Measurements from ENCODE around the gene SPATA32.

SPATA32 gene

GRCh38 chr17:45277216-45277849 lies 15.4 kb upstream of the SPATA32 start:
- H3K4me1 ChIP-seq, result peaks cover 13% of the 10 kb centered on the region
- peaks cover 12% of the 10 kb centered on the region for H3K36me3 ChIP-seq
- no peaks in the 10 kb centered on the region for H3K9me3 ChIP-seq
- no peaks in the 10 kb centered on the region for H3K27me3 ChIP-seq
- DNase-seq, result peak; percentile 95
- TF ChIP-seq, protein P1, sequence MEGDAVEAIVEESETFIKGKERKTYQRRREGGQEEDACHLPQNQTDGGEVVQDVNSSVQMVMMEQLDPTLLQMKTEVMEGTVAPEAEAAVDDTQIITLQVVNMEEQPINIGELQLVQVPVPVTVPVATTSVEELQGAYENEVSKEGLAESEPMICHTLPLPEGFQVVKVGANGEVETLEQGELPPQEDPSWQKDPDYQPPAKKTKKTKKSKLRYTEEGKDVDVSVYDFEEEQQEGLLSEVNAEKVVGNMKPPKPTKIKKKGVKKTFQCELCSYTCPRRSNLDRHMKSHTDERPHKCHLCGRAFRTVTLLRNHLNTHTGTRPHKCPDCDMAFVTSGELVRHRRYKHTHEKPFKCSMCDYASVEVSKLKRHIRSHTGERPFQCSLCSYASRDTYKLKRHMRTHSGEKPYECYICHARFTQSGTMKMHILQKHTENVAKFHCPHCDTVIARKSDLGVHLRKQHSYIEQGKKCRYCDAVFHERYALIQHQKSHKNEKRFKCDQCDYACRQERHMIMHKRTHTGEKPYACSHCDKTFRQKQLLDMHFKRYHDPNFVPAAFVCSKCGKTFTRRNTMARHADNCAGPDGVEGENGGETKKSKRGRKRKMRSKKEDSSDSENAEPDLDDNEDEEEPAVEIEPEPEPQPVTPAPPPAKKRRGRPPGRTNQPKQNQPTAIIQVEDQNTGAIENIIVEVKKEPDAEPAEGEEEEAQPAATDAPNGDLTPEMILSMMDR (IDR thresholded peaks at IDR 0.05; ENCODE audit: low read depth, low read length), result peak; percentile 92
- H3K4me3 ChIP-seq (ENCODE audit: low read depth, low read length), result no peak overlapping the region

DNA sequence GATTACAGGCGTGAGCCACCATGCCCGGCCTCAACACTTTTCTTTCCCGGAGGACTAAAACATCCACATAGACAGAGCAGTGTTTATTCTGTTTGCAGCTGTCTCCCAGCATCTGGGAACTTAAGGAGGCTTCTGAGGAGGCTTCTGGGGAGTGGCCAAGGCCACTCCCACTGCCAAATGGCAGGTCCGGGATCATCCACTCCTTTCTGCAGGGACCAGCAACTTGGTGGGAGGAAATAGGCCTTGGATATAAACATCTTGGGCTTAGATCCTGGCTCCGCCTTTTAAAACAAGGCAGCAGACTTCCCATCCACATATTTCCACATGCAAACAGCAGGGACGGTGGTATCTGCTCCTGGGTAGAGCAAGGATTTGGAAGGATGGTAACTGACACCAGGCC lies 14.1 kb upstream of the SPATA32 start:
- peaks cover 19% of the 10 kb centered on the region for H3K36me3 ChIP-seq
- no peaks in the 10 kb centered on the region for H3K9me3 ChIP-seq
- H3K27me3 ChIP-seq, result no peaks in the 10 kb centered on the region
- TF ChIP-seq, protein P1 (IDR thresholded peaks at IDR 0.05; ENCODE audit: low read depth, low read length), result no peak
- no peak overlapping the region for H3K4me3 ChIP-seq (ENCODE audit: low read depth, low read length)
- H3K4me1 ChIP-seq, result peaks cover 13% of the 10 kb centered on the region
- no peak for DNase-seq

DNA sequence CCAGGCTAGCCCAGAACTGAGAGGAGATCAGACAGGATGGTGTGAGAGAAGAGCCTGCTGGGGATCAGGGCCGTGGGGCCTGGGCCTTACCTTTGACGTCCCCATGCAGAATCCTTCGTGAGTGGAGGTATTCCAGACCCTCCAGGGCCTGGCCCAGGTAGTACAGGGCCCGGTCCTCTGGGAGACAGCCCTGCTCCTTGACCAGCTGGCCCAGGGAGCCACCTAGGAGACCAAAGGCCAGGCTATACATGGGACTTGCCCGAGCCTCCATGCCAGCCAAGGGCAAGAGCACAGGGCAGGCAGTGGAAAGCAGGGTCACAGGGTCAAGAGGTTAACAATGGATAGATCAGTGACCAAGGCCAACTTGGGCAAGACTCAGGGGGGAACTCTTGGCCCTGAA lies 12.1 kb upstream of the SPATA32 start:
- H3K4me1 ChIP-seq, result peaks cover 13% of the 10 kb centered on the region
- no peak for DNase-seq
- TF ChIP-seq, protein P1 (IDR thresholded peaks at IDR 0.05; ENCODE audit: low read depth, low read length), result no peak
- no peaks in the 10 kb centered on the region for H3K27me3 ChIP-seq
- H3K4me3 ChIP-seq (ENCODE audit: low read depth, low read length), result no peak overlapping the region
- no peaks in the 10 kb centered on the region for H3K9me3 ChIP-seq
- peaks cover 34% of the 10 kb centered on the region for H3K36me3 ChIP-seq

GRCh38 chr17:45273551-45273957 lies 11.7 kb upstream of the SPATA32 start:
- TF ChIP-seq, protein P1 (IDR thresholded peaks at IDR 0.05; ENCODE audit: low read depth, low read length), result no peak
- Histone ChIP-seq H3K36me3 (peaks cover 39% of the 10 kb centered on the region), H3K9me3 (no peaks in the 10 kb centered on the region), H3K27me3 (no peaks in the 10 kb centered on the region), H3K4me3 (ENCODE audit: low read depth, low read length) (no peak overlapping the region), H3K4me1 (peaks cover 13% of the 10 kb centered on the region)
- no peak for DNase-seq

DNA sequence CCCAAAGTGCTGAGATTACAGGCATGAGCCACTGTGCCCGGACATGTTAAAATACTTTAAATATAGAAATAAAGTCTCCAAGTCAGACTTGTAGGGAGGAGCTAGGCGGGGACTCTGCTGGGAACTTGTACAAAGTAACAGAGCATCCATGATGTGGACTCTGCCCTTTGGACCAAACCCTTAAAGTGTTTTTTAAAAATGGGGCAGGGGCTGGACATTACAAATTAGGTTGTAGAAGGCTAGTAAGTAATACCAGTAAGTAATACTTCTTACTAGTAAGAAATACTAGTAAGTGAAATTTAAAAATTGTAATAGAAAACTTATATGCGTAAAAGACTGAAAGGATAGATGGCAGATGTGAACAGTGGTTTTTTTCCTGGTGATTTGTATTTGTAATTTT lies 9.7 kb upstream of the SPATA32 start:
- Histone ChIP-seq H3K36me3 (peaks cover 52% of the 10 kb centered on the region), H3K4me3 (ENCODE audit: low read depth, low read length) (no peak overlapping the region), H3K9me3 (no peaks in the 10 kb centered on the region), H3K27me3 (no peaks in the 10 kb centered on the region), H3K4me1 (peaks cover 4% of the 10 kb centered on the region)
- no peak for DNase-seq
- TF ChIP-seq, protein P1 (IDR thresholded peaks at IDR 0.05; ENCODE audit: low read depth, low read length), result no peak

GRCh38 chr17:45270828-45271418 lies 9.0 kb upstream of the SPATA32 start:
- peak; percentile 69 for DNase-seq
- no peaks in the 10 kb centered on the region for H3K9me3 ChIP-seq
- TF ChIP-seq, protein P1 (IDR thresholded peaks at IDR 0.05; ENCODE audit: low read depth, low read length), result peak; percentile 83
- peaks cover 52% of the 10 kb centered on the region for H3K36me3 ChIP-seq
- H3K27me3 ChIP-seq, result no peaks in the 10 kb centered on the region
- peaks cover 4% of the 10 kb centered on the region for H3K4me1 ChIP-seq
- no peak overlapping the region for H3K4me3 ChIP-seq (ENCODE audit: low read depth, low read length)

Data from BE2C (cell line).